Kidney (tissue), 14 donors: ENCODE data around the gene TNFRSF12A. TPM values are rescaled to one million over a fixed set of nuclear protein-coding genes. Genes with fewer than 3 reads are reported as not detected.

Source experiments
- DNase-seq, 5 donors: peaks; one replicate each; pipeline ENCODE4 v3.0.0-alpha.2; 2013 to 2020
- FAIRE-seq: peaks from 2 replicates; lab custom pipeline; 2012; peaks lifted over from hg19 to GRCh38; lab: Jason Lieb, UNC
- H3K27ac ChIP-seq, 2 donors: one replicate each; pipeline ENCODE4 v1.7.0; 2013; ENCODE audit warnings: low read depth in 2 of 2, low read length in 2 of 2, inconsistent platforms in 1 of 2
- H3K27me3 ChIP-seq: one replicate; pipeline ENCODE4 v1.7.1; 2013; ENCODE audit warnings: low read length, inconsistent platforms; ENCODE audit not compliant: control insufficient read depth, insufficient read depth
- H3K36me3 ChIP-seq, 3 donors: one replicate each; pipeline versions ENCODE4 v1.7.0 to v1.7.1; 2013; ENCODE audit warnings: low read length in 3 of 3, control low read depth in 1 of 3, inconsistent platforms in 1 of 3; ENCODE audit not compliant: insufficient read depth in 3 of 3, control insufficient read depth in 2 of 3
- H3K4me1 ChIP-seq, 3 donors: one replicate each; pipeline versions ENCODE4 v1.7.0 to v1.7.1; 2013; ENCODE audit warnings: low read length in 3 of 3, inconsistent platforms in 1 of 3, low read depth in 1 of 3; ENCODE audit not compliant: control insufficient read depth in 2 of 3, insufficient read depth in 2 of 3
- H3K4me3 ChIP-seq, 3 donors: one replicate each; pipeline versions ENCODE4 v1.7.0 to v1.8.1; 2013; ENCODE audit warnings: low read length in 3 of 3, control low read depth in 1 of 3, inconsistent platforms in 1 of 3
- H3K9ac ChIP-seq, 3 donors: one replicate each; pipeline versions ENCODE4 v1.7.0 to v1.7.1; 2013; ENCODE audit warnings: low read length in 3 of 3, control low read depth in 1 of 3, inconsistent platforms in 1 of 3
- H3K9me3 ChIP-seq, 3 donors: one replicate each; pipeline versions ENCODE4 v1.7.0 to v1.7.1; 2013; ENCODE audit warnings: low read length in 3 of 3, control low read depth in 1 of 3, inconsistent platforms in 1 of 3; ENCODE audit not compliant: control insufficient read depth in 2 of 3, insufficient read depth in 1 of 3
- CTCF ChIP-seq: IDR thresholded peaks from 3 replicates; pipeline ENCODE4 v1.5.1; 2012; ENCODE audit warnings: mild to moderate bottlenecking, moderate library complexity, borderline replicate concordance; ENCODE audit not compliant: insufficient read depth; ENCODE audit errors: extremely low read depth
- intact Hi-C: fragments of 100-400 bp; cut with DNase I; formaldehyde crosslinking; loops from one replicate; pipeline ENCODE4 v1.11.1; 2022
- polyA plus RNA-seq: library from polyadenylated mRNA; stranded (reverse); fragments of 350-450 nt; fragmentation: Illumina TruSeq; extraction: RNeasy Lipid Tissue Mini Kit (QIAGEN cat#74804); gene quantifications from one replicate; pipeline ENCODE4 v1.2.3, GENCODE V29; 2014; ENCODE audit warnings: low read depth, low replicate concordance; ENCODE audit not compliant: insufficient read depth
- total RNA-seq: library from RNA; stranded (reverse); fragmentation: NEBNext Ultra II Directional; extraction: Animal tissue kit (Norgen Biotek cat#: 25700); gene quantifications from one replicate; pipeline ENCODE4 v1.2.1, GENCODE V29; 2021
- donor health status: control.
- donor health status: control.
- donor health status: control.
- donor health status: control.
- donor health status: control.
- donor health status: DM: yes; HTN: yes; CAD: no.
- donor health status: Normal renal cell carcinoma (clear cell type).

The TNFRSF12A gene
- total and polyA plus RNA-seq, 2 donors from 2014 or later = 87.3 to 114 TPM

DNA sequence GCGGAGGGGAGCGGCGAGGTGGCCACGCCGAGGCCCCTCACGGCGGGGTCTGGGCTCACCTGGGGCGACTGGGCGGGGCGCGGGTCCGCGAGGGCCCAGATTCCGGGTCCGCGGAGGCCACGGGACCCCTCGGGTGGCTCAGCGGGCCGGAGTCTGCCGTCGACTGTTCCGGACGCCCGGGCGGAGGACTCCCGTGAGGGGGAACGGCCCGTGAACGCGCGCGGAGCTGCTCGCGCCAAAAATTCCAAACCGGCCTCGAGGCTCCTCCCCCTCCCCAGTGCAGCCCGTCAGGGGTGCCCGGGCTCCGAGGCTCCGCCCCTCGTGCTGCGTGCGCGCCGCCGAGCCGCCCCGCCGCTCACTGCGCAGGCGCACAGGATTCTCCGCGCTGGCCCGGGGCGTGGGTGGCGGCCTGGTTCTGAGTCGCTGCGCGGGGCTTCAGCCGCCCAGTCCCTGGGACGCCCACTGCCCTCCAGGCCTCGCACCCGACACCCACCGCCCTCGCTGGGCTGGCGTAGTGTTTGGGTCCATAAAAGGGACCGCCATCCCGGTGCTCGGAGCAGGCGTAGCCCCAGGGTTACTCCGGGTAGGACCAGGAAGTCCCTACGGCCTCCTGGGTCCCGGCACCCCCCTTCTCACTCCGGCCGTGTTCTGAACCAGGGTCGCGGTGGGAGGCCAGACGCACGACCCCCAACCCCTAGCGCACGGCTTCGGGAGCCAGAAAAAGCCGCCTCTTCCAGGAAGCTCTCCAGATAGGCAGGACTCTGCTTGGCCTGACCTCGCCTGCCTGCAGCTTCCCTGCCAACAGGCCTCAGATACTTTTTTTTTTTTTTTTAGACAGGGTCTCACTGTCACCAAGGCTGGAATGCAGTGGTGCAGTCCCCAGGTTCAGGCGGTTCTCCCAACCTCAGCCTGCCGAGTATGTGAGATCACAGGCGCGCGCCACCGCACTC, 39.7 kb upstream of the TNFRSF12A start, which contains the start of gene PKMYT1:
Gene PKMYT1 (minus strand): TSS at position 220 of the 950 bp plus-strand sequence. CDS start 789 bp downstream, outside the sequence.
- H3K4me1 ChIP-seq = peaks cover 0 to 6% (median 0%) of the 10 kb centered on the region in 3 donors
- H3K9ac ChIP-seq = peak within 1 kb of the TSS; percentile 42 to 78 (median 77)
- DNase-seq = peak; percentile 93 to 97 (median 95)
- H3K27ac ChIP-seq = no peak within 1 kb of the TSS
- H3K4me3 ChIP-seq = peak within 1 kb of the TSS; percentile 66 to 87 (median 69)
- no peaks in the 10 kb centered on the region for H3K9me3 ChIP-seq
- H3K36me3 ChIP-seq = no peaks in the 10 kb centered on the region
- FAIRE-seq = no peak
- intact Hi-C loops = no loop called here
- TF ChIP-seq CTCF = no peak
- H3K27me3 ChIP-seq = no peaks in the 10 kb centered on the region

DNA sequence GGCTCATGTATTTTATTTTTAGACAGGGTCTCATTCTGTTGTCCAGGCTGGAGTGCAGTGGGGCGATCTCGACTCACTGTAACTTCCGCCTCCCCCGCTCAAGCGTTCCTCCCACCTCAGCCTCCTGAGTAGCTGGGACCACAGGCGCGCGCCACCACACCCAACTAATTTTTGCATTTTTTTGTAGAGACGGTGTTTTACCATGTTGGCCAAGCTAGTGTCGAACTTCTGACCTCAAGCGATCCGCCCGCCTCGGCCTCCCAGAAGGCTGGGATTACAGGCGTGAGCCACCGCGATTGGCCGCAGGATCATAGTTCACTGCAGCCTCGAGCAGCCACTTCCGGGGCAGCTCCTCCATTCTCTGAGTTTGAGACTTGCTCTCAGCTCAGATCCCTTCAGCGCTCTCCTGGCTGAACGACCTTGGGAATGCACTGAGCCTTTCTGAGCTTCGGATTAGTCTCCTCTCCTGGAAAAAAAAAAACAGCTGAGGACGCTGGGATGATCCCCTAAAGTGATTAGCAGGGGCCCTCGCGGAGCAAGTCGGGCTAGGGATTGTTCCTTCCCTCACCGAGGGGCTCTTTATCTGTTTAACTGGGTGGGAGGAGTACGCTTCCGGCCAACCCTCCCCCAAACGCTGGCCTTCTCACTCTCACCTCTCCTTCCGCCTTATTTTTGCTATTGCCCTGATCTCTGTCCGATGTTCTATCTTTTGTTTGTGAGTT, 38.8 kb upstream of the TNFRSF12A start:
- Histone ChIP-seq H3K4me1 (peaks cover 0 to 6% (median 0%) of the 10 kb centered on the region in 3 donors), H3K9ac (no peak overlapping the region), H3K9me3 (no peaks in the 10 kb centered on the region), H3K36me3 (no peaks in the 10 kb centered on the region), H3K4me3 (peak overlapping the region in 1 of 3 donors; percentile 87), H3K27ac (no peak overlapping the region), H3K27me3 (no peaks in the 10 kb centered on the region)
- FAIRE-seq (no peak), DNase-seq (peak in 1 of 5 donors; percentile 24)
- intact Hi-C loops = no loop called here
- TF ChIP-seq CTCF = no peak

GRCh38 chr16:2981899-2982250, 38.3 kb upstream of the TNFRSF12A start:
- no peak overlapping the region for H3K4me3 ChIP-seq
- no peak for TF ChIP-seq CTCF
- H3K27ac ChIP-seq = no peak overlapping the region
- intact Hi-C loops = no loop called here
- H3K36me3 ChIP-seq = no peaks in the 10 kb centered on the region
- no peaks in the 10 kb centered on the region for H3K9me3 ChIP-seq
- no peaks in the 10 kb centered on the region for H3K27me3 ChIP-seq
- H3K4me1 ChIP-seq = peaks cover 0 to 6% (median 0%) of the 10 kb centered on the region in 3 donors
- peak in 1 of 5 donors; percentile 67 for DNase-seq
- no peak for FAIRE-seq
- H3K9ac ChIP-seq = no peak overlapping the region
